ENCODE measurements around the gene RUNDC3A.
A peak's percentile ranks its signal among the peaks of the same experiment; 100 is the strongest.

The RUNDC3A gene

GRCh38 chr17:44284024-44284400 lies 24.4 kb upstream of the RUNDC3A start:
- no peak for DNase-seq

GRCh38 chr17:44287651-44288050 lies 20.8 kb upstream of the RUNDC3A start:
- no peak for DNase-seq

- DNase-seq, result no peak
These were observed 14.7 kb upstream of the RUNDC3A start for GRCh38 chr17:44293509-44294226.

- DNase-seq, result no peak
These were observed 10.4 kb upstream of the RUNDC3A start for GRCh38 chr17:44297975-44298374.

- DNase-seq, result no peak
These were observed 3.8 kb upstream of the RUNDC3A start for GRCh38 chr17:44304651-44305050.

GRCh38 chr17:44307387-44308186 lies 814 bp upstream of the RUNDC3A start:
- DNase-seq, result no peak

- DNase-seq, result no peak
These were observed 464 bp downstream of the RUNDC3A start for GRCh38 chr17:44308865-44309264.

- no peak for DNase-seq
These were observed 1.1 kb downstream of the RUNDC3A start for GRCh38 chr17:44309472-44309871.

GRCh38 chr17:44310188-44310587 lies 1.8 kb downstream of the RUNDC3A start:
- DNase-seq, result no peak

- no peak for DNase-seq
These were observed 2.4 kb downstream of the RUNDC3A start for GRCh38 chr17:44310609-44311376.

- DNase-seq, result no peak
These were observed 3.3 kb downstream of the RUNDC3A start for GRCh38 chr17:44311562-44312181.

GRCh38 chr17:44312396-44313104 lies 4.1 kb downstream of the RUNDC3A start:
- no peak for DNase-seq

GRCh38 chr17:44314031-44314430 lies 5.6 kb downstream of the RUNDC3A start:
- no peak for DNase-seq

GRCh38 chr17:44314524-44314868 lies 6.1 kb downstream of the RUNDC3A start:
- DNase-seq, result no peak

- DNase-seq, result peak; percentile 35
These were observed 6.7 kb downstream of the RUNDC3A start for GRCh38 chr17:44314869-44315661.

GRCh38 chr17:44315760-44316731 lies 7.6 kb downstream of the RUNDC3A start:
- no peak for DNase-seq

GRCh38 chr17:44317545-44317944 lies 9.1 kb downstream of the RUNDC3A start:
- DNase-seq, result no peak

- DNase-seq, result no peak
These were observed 9.9 kb downstream of the RUNDC3A start for GRCh38 chr17:44318077-44318892.

- DNase-seq, result no peak
These were observed 11.7 kb downstream of the RUNDC3A start for GRCh38 chr17:44320066-44320465.
